CD14-positive monocyte (primary cell): ENCODE data around the gene ARMC9. TPM values are rescaled to one million over a fixed set of nuclear protein-coding genes. Genes with fewer than 3 reads are reported as not detected.

Experiments used
- DNase-seq, 3 donors: peaks; one replicate each; pipeline ENCODE4 v3.0.0-alpha.2; 2011 to 2022
- H2AFZ ChIP-seq: 2 replicates; pipeline ENCODE4 v1.6.0; 2012; ENCODE audit warnings: mild to moderate bottlenecking, low read depth, low read length, inconsistent platforms; ENCODE audit not compliant: insufficient read depth, poor library complexity, severe bottlenecking
- H3K27ac ChIP-seq, 2 donors: 1 replicate in 1 of 2; 2 replicates in 1 of 2; pipeline ENCODE4 v1.5.1; 2012 to 2013; ENCODE audit warnings: low read length in 2 of 2, control low read depth in 1 of 2, inconsistent platforms in 1 of 2, low read depth in 1 of 2, mild to moderate bottlenecking in 1 of 2
- H3K27me3 ChIP-seq, 2 donors: one replicate each; pipeline versions ENCODE4 v1.6.0 to v1.6.1; 2011 to 2013; ENCODE audit warnings: low read length in 2 of 2; ENCODE audit not compliant: control insufficient read depth in 2 of 2, insufficient read depth in 2 of 2
- H3K36me3 ChIP-seq, 2 donors: replicated peaks in 1 of 2; 1 replicate in 1 of 2; 2 replicates in 1 of 2; pipeline versions ENCODE4 v1.5.1 to v1.6.1; 2012 to 2013; ENCODE audit warnings: low read length in 2 of 2, control low read depth in 1 of 2, inconsistent platforms in 1 of 2, mild to moderate bottlenecking in 1 of 2; ENCODE audit not compliant: insufficient read depth in 2 of 2, control insufficient read depth in 1 of 2
- H3K4me1 ChIP-seq, 2 donors: 1 replicate in 1 of 2; 2 replicates in 1 of 2; pipeline versions ENCODE4 v1.5.1 to v1.6.1; 2012 to 2013; ENCODE audit warnings: low read length in 2 of 2, control low read depth in 1 of 2, inconsistent platforms in 1 of 2, mild to moderate bottlenecking in 1 of 2, moderate library complexity in 1 of 2; ENCODE audit not compliant: insufficient read depth in 2 of 2, control insufficient read depth in 1 of 2
- H3K4me2 ChIP-seq: replicated peaks from 2 replicates; pipeline ENCODE3; 2012; ENCODE audit warnings: low read length, moderate library complexity, mild to moderate bottlenecking; ENCODE audit not compliant: poor library complexity, severe bottlenecking; ENCODE audit errors: extremely low read depth
- H3K4me3 ChIP-seq, 3 experiments: fragments of 200-600 bp in 1 of 3; sonication (generic) in 1 of 3; replicated peaks in 1 of 3; 1 replicate in 2 of 3; 2 replicates in 1 of 3; pipeline ENCODE4 v1.5.1; 2011 to 2013; ENCODE audit warnings: low read length in 3 of 3, mild to moderate bottlenecking in 3 of 3, control low read depth in 2 of 3, low read depth in 2 of 3, inconsistent platforms in 1 of 3, moderate library complexity in 1 of 3
- H3K79me2 ChIP-seq: 2 replicates; pipeline ENCODE4 v1.6.0; 2012; ENCODE audit warnings: mild to moderate bottlenecking, control low read depth, inconsistent platforms, low read length, moderate library complexity; ENCODE audit not compliant: insufficient read depth
- H3K9ac ChIP-seq: 2 replicates; pipeline ENCODE4 v1.6.0; 2017; ENCODE audit warnings: low read length, mild to moderate bottlenecking; ENCODE audit not compliant: insufficient read depth, poor library complexity, severe bottlenecking
- H3K9me3 ChIP-seq, 2 donors: replicated peaks in 1 of 2; 1 replicate in 1 of 2; 2 replicates in 1 of 2; pipeline versions ENCODE4 v1.5.1 to v1.6.1; 2012 to 2013; ENCODE audit warnings: low read length in 2 of 2, control low read depth in 1 of 2; ENCODE audit not compliant: control insufficient read depth in 1 of 2, insufficient read depth in 1 of 2
- H4K20me1 ChIP-seq: 2 replicates; pipeline ENCODE4 v1.6.0; 2012; ENCODE audit warnings: mild to moderate bottlenecking, low read length, control low read depth, moderate library complexity; ENCODE audit not compliant: insufficient read depth
- H3K27ac Mint-ChIP-seq, 7 donors: one replicate each; pipeline ENCODE4 v1.8.0; 2020; ENCODE audit warnings: mild to moderate bottlenecking in 7 of 7, mixed read lengths in 7 of 7, moderate library complexity in 6 of 7, inconsistent platforms in 2 of 7
- H3K27me3 Mint-ChIP-seq, 3 donors: one replicate each; pipeline ENCODE4 v1.8.0; 2021 to 2022; ENCODE audit warnings: low read depth in 3 of 3, mild to moderate bottlenecking in 3 of 3, mixed read lengths in 3 of 3, moderate library complexity in 3 of 3, inconsistent platforms in 1 of 3
- H3K36me3 Mint-ChIP-seq, 2 donors: one replicate each; pipeline ENCODE4 v1.8.0; 2020; ENCODE audit warnings: mixed read lengths in 2 of 2, inconsistent platforms in 1 of 2, mild to moderate bottlenecking in 1 of 2
- H3K4me1 Mint-ChIP-seq: one replicate; pipeline ENCODE4 v1.8.0; 2020; ENCODE audit warnings: mild to moderate bottlenecking, mixed read lengths
- H3K4me3 Mint-ChIP-seq, 2 donors: one replicate each; pipeline ENCODE4 v1.8.0; 2020; ENCODE audit warnings: mild to moderate bottlenecking in 2 of 2, mixed read lengths in 2 of 2, moderate library complexity in 1 of 2
- H3K9me3 Mint-ChIP-seq, 7 donors: one replicate each; pipeline ENCODE4 v1.8.0; 2020 to 2022; ENCODE audit warnings: mixed read lengths in 7 of 7, mild to moderate bottlenecking in 6 of 7, moderate library complexity in 6 of 7, inconsistent platforms in 2 of 7
- CTCF ChIP-seq: fragments of 200-600 bp; IDR thresholded peaks from one replicate; pipeline ENCODE4 v1.8.0; 2022; ENCODE audit warnings: antibody characterized with exemption, mild to moderate bottlenecking
- WGBS: methylation state at CpG from one replicate; pipeline ENCODE4 v1.1.5; 2013; ENCODE audit warnings: missing lambda C conversion rate; ENCODE audit not compliant: insufficient coverage; 5-methylcytosine and 5-hydroxymethylcytosine counted together
- intact Hi-C, 2 donors: fragments of 100-400 bp; cut with micrococcal nuclease; formaldehyde crosslinking; loops; one replicate each; pipeline versions ENCODE4 v1.15.0 to v1.15.1; 2023
- polyA plus RNA-seq, 3 donors: library from polyadenylated mRNA; depleted of rRNA in 1 of 3; unstranded in 2 of 3; stranded (reverse) in 1 of 3; fragments of 300-500 nt in 2 of 3; fragments of >200 nt in 1 of 3; fragmentation: Illumina TruSeq in 2 of 3; gene quantifications; 1 replicate in 2 of 3; 2 replicates in 1 of 3; pipeline ENCODE4 v1.2.3, GENCODE V29; 2012 to 2021

Gene ARMC9
- polyA plus RNA-seq, 3 donors, result 0.07 to 0.27 TPM; not detected in 1

DNA sequence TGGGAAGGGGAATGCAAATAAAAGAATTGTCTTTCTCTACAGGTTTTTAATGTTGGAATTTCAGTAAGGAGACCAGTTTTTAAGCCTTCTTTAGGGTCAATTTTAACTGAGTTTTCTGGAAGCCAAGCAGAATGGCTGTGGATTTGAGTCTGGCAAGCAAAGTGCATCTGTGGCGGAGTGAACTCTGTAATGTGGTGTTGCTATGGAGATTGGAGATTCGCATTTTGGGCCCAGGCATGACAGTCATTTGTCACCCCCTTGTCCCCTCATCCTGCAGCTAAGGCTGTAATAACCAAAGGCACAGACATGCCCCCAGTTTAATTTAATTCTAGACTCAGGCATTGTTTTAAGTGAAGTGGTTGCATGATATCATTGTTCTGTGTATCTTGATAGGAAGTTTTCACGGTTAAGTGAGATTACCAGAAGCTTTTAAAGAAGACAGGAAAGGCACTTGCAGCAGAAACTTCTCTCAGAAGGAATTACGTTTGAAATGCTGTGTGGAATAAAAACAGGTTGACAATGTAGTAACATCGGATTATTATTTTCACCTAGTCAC lies 30.6 kb downstream of the ARMC9 start:
- Histone ChIP-seq H3K4me2 (no peak overlapping the region), H3K27me3 (no peaks in the 10 kb centered on the region), H3K27ac (no peak overlapping the region), H4K20me1 (no peaks in the 10 kb centered on the region), H3K9me3 (no peaks in the 10 kb centered on the region), H3K36me3 (no peaks in the 10 kb centered on the region), H3K79me2 (no peaks in the 10 kb centered on the region), H3K4me3 (no peak overlapping the region), H3K4me1 (peaks cover 5 to 10% of the 10 kb centered on the region in 2 donors), H2AFZ (peak overlapping the region; percentile 65), H3K9ac (no peak overlapping the region)
- peak overlapping the region in 1 of 7 donors; percentile 7 for H3K27ac Mint-ChIP-seq
- TF ChIP-seq CTCF, result no peak
- peaks cover 0 to 3% (median 0%) of the 10 kb centered on the region in 3 donors for H3K27me3 Mint-ChIP-seq
- DNase-seq, result no peak
- H3K4me1 Mint-ChIP-seq, result no peaks in the 10 kb centered on the region
- H3K4me3 Mint-ChIP-seq, result no peak overlapping the region
- intact Hi-C loops, result loop anchor here (5.0 kb wide), 2 partner anchors 183 to 223 kb away; no protein-coding TSS in a partner anchor
- no peaks in the 10 kb centered on the region for H3K36me3 Mint-ChIP-seq
- 17% methylated on average over 1 of the region's 5 CpGs for WGBS
- no peaks in the 10 kb centered on the region for H3K9me3 Mint-ChIP-seq

- H3K27me3 ChIP-seq, result no peaks in the 10 kb centered on the region
- DNase-seq, result no peak
- Mint-ChIP-seq H3K4me1 (no peaks in the 10 kb centered on the region), H3K27ac (no peak overlapping the region), H3K36me3 (no peaks in the 10 kb centered on the region), H3K27me3 (no peaks in the 10 kb centered on the region), H3K9me3 (no peaks in the 10 kb centered on the region), H3K4me3 (no peak overlapping the region)
- no peaks in the 10 kb centered on the region for H4K20me1 ChIP-seq
- no peak overlapping the region for H3K4me3 ChIP-seq
- H3K9me3 ChIP-seq, result no peaks in the 10 kb centered on the region
- no peak overlapping the region for H3K9ac ChIP-seq
- 93% methylated on average over 3 of the region's 5 CpGs for WGBS
- no peak overlapping the region for H2AFZ ChIP-seq
- H3K27ac ChIP-seq, result no peak overlapping the region
- no peaks in the 10 kb centered on the region for H3K4me1 ChIP-seq
- no peaks in the 10 kb centered on the region for H3K79me2 ChIP-seq
- no peaks in the 10 kb centered on the region for H3K36me3 ChIP-seq
- no peak overlapping the region for H3K4me2 ChIP-seq
- no peak for TF ChIP-seq CTCF
- intact Hi-C loops, result no loop called here
These were observed 36.8 kb downstream of the ARMC9 start for GRCh38 chr2:231235217-231235616.
